K562 (cell line): ENCODE measurements around the gene MBOAT1. TPM values are rescaled to one million over a fixed set of nuclear protein-coding genes. Genes with fewer than 3 reads are reported as not detected.

ENCODE experiments used
- ATAC-seq: fragments of 200-7000 bp; cut with Tn5 transposase; 3 replicates; pipeline ENCODE4 v1.9.1; 2020; ENCODE audit warnings: moderate library complexity
- BruUV-seq: library from RNA; stranded (reverse); fragments of 400-500 nt; replicated peaks from 2 replicates; lab custom pipeline; 2021; lab: Mats Ljungman, UMichigan
- CTCF ChIA-PET: fragments of 300-600 bp; formaldehyde crosslinking; extraction: SDS; loops from one replicate; lab custom pipeline; 2021; ENCODE audit warnings: low intra/inter-chr PET ratio; lab: Yijun Ruan, JAX
- POLR2A ChIA-PET: fragments of 300-600, 350-650 bp; sonication (Branson Sonifier 250); formaldehyde crosslinking; extraction: SDS; loops from one replicate; lab custom pipeline; 2021; ENCODE audit warnings: antibody characterized with exemption, inconsistent platforms; lab: Yijun Ruan, JAX
- DNase-seq, 4 experiments: peaks; one replicate each; pipeline versions ENCODE4 v3.0.0 to v3.0.0-alpha.2; 2011 to 2018; ENCODE audit warnings: low spot score in 3 of 4, mixed read lengths in 3 of 4; ENCODE audit errors: extremely low read depth in 1 of 4
- FAIRE-seq: peaks from 2 replicates; lab custom pipeline; 2011; peaks lifted over from hg19 to GRCh38; lab: Jason Lieb, UNC
- H2AFZ ChIP-seq: 2 replicates; pipeline ENCODE4 v1.6.0; 2011; ENCODE audit warnings: low read depth, low read length, control low read depth, inconsistent platforms
- H3K27ac ChIP-seq: fragments of 200-600 bp; 3 replicates; pipeline ENCODE4 v1.8.0; 2011; ENCODE audit warnings: low read depth, mild to moderate bottlenecking, control low read depth, inconsistent platforms, low read length, moderate library complexity, mixed read lengths; ENCODE audit errors: extremely low read depth
- H3K27me3 ChIP-seq, 2 experiments: fragments of 300-600 bp in 1 of 2; 2 replicates in 1 of 2; 3 replicates in 1 of 2; pipeline versions ENCODE4 v1.6.0 to v1.8.0; 2011; ENCODE audit warnings: inconsistent platforms in 2 of 2, low read length in 2 of 2, mild to moderate bottlenecking in 1 of 2, mixed read lengths in 1 of 2, moderate library complexity in 1 of 2; ENCODE audit not compliant: control insufficient read depth in 2 of 2, insufficient read depth in 2 of 2
- H3K36me3 ChIP-seq: fragments of 300-600 bp; 3 replicates; pipeline ENCODE4 v1.8.0; 2011; ENCODE audit warnings: mild to moderate bottlenecking, low read length, inconsistent platforms; ENCODE audit not compliant: control insufficient read depth, insufficient read depth
- H3K4me1 ChIP-seq, 2 experiments: fragments of 200-600 bp in 1 of 2; replicated peaks in 1 of 2; 2 replicates in 1 of 2; 3 replicates in 1 of 2; pipeline versions ENCODE4 v1.5.1 to v1.8.0; 2011; ENCODE audit warnings: inconsistent platforms in 2 of 2, low read length in 2 of 2, mild to moderate bottlenecking in 1 of 2, mixed read lengths in 1 of 2, moderate library complexity in 1 of 2; ENCODE audit not compliant: control insufficient read depth in 2 of 2, insufficient read depth in 2 of 2
- H3K4me2 ChIP-seq: 2 replicates; pipeline ENCODE4 v1.6.1; 2011; ENCODE audit warnings: low read length, control low read depth, inconsistent platforms, mixed read lengths; ENCODE audit not compliant: insufficient read depth
- H3K4me3 ChIP-seq: fragments of 200-600 bp; sonication (generic), shearing (Covaris generic); 2 replicates; pipeline ENCODE4 v1.5.1; 2016; ENCODE audit warnings: control low read depth, inconsistent platforms
- H3K79me2 ChIP-seq: fragments of 200-600 bp; 3 replicates; pipeline ENCODE4 v1.8.0; 2011; ENCODE audit warnings: low read length, inconsistent platforms; ENCODE audit not compliant: control insufficient read depth, insufficient read depth
- H3K9ac ChIP-seq, 2 experiments: 2 replicates each; pipeline versions ENCODE4 v1.6.0 to v1.6.1; 2011; ENCODE audit warnings: low read depth in 2 of 2, low read length in 2 of 2, control low read depth in 1 of 2, inconsistent platforms in 1 of 2, mild to moderate bottlenecking in 1 of 2, mixed read lengths in 1 of 2; ENCODE audit not compliant: insufficient read depth in 1 of 2
- H3K9me1 ChIP-seq: one replicate; pipeline ENCODE4 v1.6.0; 2011; ENCODE audit warnings: inconsistent platforms, mild to moderate bottlenecking, low read length, moderate library complexity; ENCODE audit not compliant: control insufficient read depth, insufficient read depth
- H3K9me3 ChIP-seq: replicated peaks from 2 replicates; pipeline ENCODE4 v1.5.1; 2011; ENCODE audit warnings: low read depth, low read length, inconsistent platforms; ENCODE audit not compliant: control insufficient read depth, insufficient read depth
- H4K20me1 ChIP-seq: replicated peaks from 2 replicates; pipeline ENCODE4 v1.6.1; 2011; ENCODE audit warnings: low read length, inconsistent platforms, mixed read lengths; ENCODE audit not compliant: control insufficient read depth, insufficient read depth
- ASH1L ChIP-seq: fragments of 450-650 bp; IDR thresholded peaks from 2 replicates; pipeline ENCODE4 v1.6.1; 2018; ENCODE audit warnings: borderline replicate concordance, mild to moderate bottlenecking, low read depth; ENCODE audit not compliant: partially characterized antibody
- EP300 ChIP-seq: IDR thresholded peaks from 2 replicates; pipeline ENCODE4 v1.6.1; 2012; ENCODE audit warnings: low read length, improper control_type of control experiment
- ERF ChIP-seq: fragments of 450-650 bp; formaldehyde crosslinking; IDR thresholded peaks from 2 replicates; pipeline ENCODE4 v1.4.0; 2020; ENCODE audit warnings: mild to moderate bottlenecking, mixed read lengths
- FOSL1 ChIP-seq: fragments of 200-800 bp; sonication (Bioruptor generic); conservative IDR thresholded peaks from 2 replicates; pipeline ENCODE4 v1.6.1; 2016; ENCODE audit warnings: missing genetic modification characterization, missing compliant biosample characterization
- GATA2 ChIP-seq: sonication (generic); formaldehyde crosslinking; IDR thresholded peaks from 2 replicates; pipeline ENCODE4 v1.4.0; 2020; ENCODE audit warnings: mild to moderate bottlenecking, missing genetic modification reagents
- GTF2A2 ChIP-seq: IDR thresholded peaks from 2 replicates; pipeline ENCODE4 v1.6.1; 2016; ENCODE audit warnings: mild to moderate bottlenecking, missing genetic modification characterization, missing compliant biosample characterization
- HNRNPL ChIP-seq: fragments of 200-400 bp; formaldehyde crosslinking; IDR thresholded peaks from 2 replicates; pipeline ENCODE4 v1.6.1; 2017; ENCODE audit warnings: low read depth, mild to moderate bottlenecking, low read length
- MTA2 ChIP-seq: fragments of 450-650 bp; IDR thresholded peaks from 2 replicates; pipeline ENCODE4 v1.6.1; 2016; ENCODE audit warnings: low read depth
- NBN ChIP-seq: fragments of 450-650 bp; IDR thresholded peaks from 2 replicates; pipeline ENCODE4 v1.6.1; 2016; ENCODE audit warnings: low read depth, mild to moderate bottlenecking
- SMAD3 ChIP-seq: fragments of 450-650 bp; formaldehyde crosslinking; conservative IDR thresholded peaks from 2 replicates; pipeline ENCODE4 v1.4.0; 2020; ENCODE audit warnings: mild to moderate bottlenecking
- SMARCA4 ChIP-seq: fragments of 450-650 bp; IDR thresholded peaks from 2 replicates; pipeline ENCODE4 v1.6.1; 2016
- SMARCE1 ChIP-seq: fragments of 450-650 bp; IDR thresholded peaks from 2 replicates; pipeline ENCODE4 v1.7.1; 2016; ENCODE audit warnings: mild to moderate bottlenecking
- TCFL5 ChIP-seq: fragments of 250-450 bp; sonication (Bioruptor Pico); conservative IDR thresholded peaks from 2 replicates; pipeline ENCODE4 v1.6.1; 2021; ENCODE audit warnings: mild to moderate bottlenecking, moderate library complexity, matching md5 sums
- ZBTB8A ChIP-seq: fragments of 450-650 bp; IDR thresholded peaks from 2 replicates; pipeline ENCODE4 v1.6.1; 2018; ENCODE audit warnings: mild to moderate bottlenecking, moderate library complexity; ENCODE audit not compliant: partially characterized antibody
- ZNF384 ChIP-seq: IDR thresholded peaks from 2 replicates; pipeline ENCODE4 v1.6.1; 2012; ENCODE audit warnings: low read depth, low read length, improper control_type of control experiment
- whole genome bisulfite sequencing: fragments of 100-300 bp; shearing (Covaris generic); methylation state at CpG from one replicate; pipeline ENCODE4 v1.1.6; 2016; ENCODE audit warnings: low coverage, mixed read lengths; ENCODE audit not compliant: insufficient coverage; ENCODE audit errors: missing lambda C conversion rate; 5-methylcytosine and 5-hydroxymethylcytosine counted together
- in situ Hi-C: fragments of 300-500 bp; cut with MboI; formaldehyde crosslinking; loops from 4 replicates; pipeline ENCODE4 v1.15.0; 2018; ENCODE audit warnings: inconsistent platforms, mixed read lengths
- intact Hi-C: fragments of 100-400 bp; cut with micrococcal nuclease; formaldehyde crosslinking; loops from 2 replicates; pipeline ENCODE4 v1.14.2; 2022
- polyA plus RNA-seq, 8 experiments: library from polyadenylated mRNA; depleted of rRNA in 4 of 8; stranded (reverse) in 5 of 8; unstranded in 3 of 8; fragments of >200 nt; fragmentation: Nextera tagmentation in 2 of 8; fragmentation: Illumina TruSeq in 1 of 8; extraction: Ambion mirVana in 2 of 8; extraction: Trizol in 1 of 8; gene quantifications; 2 replicates each; pipeline versions ENCODE4 v1.2.1 to v1.2.3, GENCODE V29; 2011 to 2014; ENCODE audit warnings: inconsistent platforms in 1 of 8, missing spikeins in 1 of 8
- total RNA-seq, 7 experiments: library from RNA; depleted of rRNA in 6 of 7; stranded (reverse); fragments of >200 nt in 6 of 7; fragmentation: Illumina TruSeq in 2 of 7; extraction: Trizol in 2 of 7; gene quantifications; 2 replicates each; pipeline versions ENCODE4 v1.2.1 to v1.2.3, GENCODE V29; 2011 to 2021; ENCODE audit warnings: low replicate concordance in 1 of 7
- TF ChIP-seq, protein P1 (sequence below): IDR thresholded peaks from 2 replicates; pipeline ENCODE4 v1.6.1; 2014; ENCODE audit warnings: antibody characterized with exemption
- TF ChIP-seq, protein P2 (sequence below): fragments of 450-650 bp; formaldehyde crosslinking; IDR thresholded peaks from 2 replicates; pipeline ENCODE4 v1.4.0; 2020; ENCODE audit warnings: mild to moderate bottlenecking, moderate library complexity
- TF ChIP-seq, protein P3 (sequence below): fragments of 450-650 bp; formaldehyde crosslinking; IDR thresholded peaks from 2 replicates; pipeline ENCODE4 v1.4.0; 2022; ENCODE audit warnings: missing genetic modification characterization

MBOAT1 gene
- total and polyA plus RNA-seq, 9 of the 15 experiments (the other 6 are each of a cell fraction or from before 2014, with no cell fraction given) = 0.13 to 16.5 (median 10.3) TPM

DNA sequence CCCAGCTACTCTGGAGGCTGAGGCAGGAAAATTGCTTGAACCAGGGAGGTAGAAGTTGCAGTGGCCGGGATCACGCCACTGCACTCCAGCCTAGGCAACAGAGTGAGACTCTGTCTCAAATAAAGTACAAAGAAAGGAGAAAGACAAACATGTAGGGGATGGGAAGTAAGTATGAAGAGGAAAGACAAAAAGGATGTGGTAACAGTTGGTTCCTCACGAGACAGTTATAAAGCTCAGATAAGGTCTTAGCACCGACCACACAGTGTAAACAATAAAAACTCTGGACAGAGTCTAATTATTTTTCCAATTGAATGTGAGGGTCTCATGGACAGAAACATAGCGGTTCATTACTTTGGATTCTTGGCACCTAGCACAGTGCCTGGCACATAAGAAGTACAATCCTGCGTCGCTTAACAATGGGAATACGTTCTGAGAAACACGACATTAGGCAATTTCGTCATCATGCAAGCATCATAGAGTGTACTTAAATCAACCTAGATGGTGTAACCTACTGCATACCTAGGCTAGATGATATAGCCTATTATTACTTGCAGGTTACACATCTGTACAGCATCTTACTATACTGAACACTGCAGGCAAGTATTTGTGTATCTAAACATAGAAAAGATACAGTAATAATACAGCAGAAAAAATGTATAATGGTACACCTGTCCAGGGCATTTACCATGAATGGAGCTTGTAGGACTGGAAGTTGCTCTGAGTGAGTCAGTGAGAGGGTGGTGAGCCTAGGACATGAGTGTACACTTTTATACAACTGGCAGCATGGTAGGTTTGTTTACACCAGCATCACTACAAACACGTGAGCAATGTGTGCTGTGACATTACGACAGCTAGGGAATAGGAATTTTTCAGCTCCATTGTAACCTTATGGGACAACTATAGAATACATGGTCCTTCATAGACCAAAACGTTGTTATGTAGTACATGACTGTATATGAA, 38.2 kb downstream of the MBOAT1 start:
- BruUV-seq = no TSS peak
- WGBS = 44% methylated on average over 13 of the region's 13 CpGs
- FAIRE-seq (no peak), ATAC-seq (peak; percentile 51), DNase-seq (no peak)
- in situ Hi-C loops (no loop called here), intact Hi-C loops (no loop called here)
- POLR2A ChIA-PET = interaction anchor here (0.7 to 1.1 kb wide), 3 partner anchors 9 to 284 kb away, joined by 3 read pairs; no protein-coding TSS in a partner anchor
- no peak overlapping the region for H3K4me2 ChIP-seq
- H3K79me2 ChIP-seq = no peaks in the 10 kb centered on the region
- peaks cover 5% of the 10 kb centered on the region for H3K9me1 ChIP-seq
- no peaks in the 10 kb centered on the region for H3K27me3 ChIP-seq
- no peaks in the 10 kb centered on the region for H3K9me3 ChIP-seq
- no peak overlapping the region for H3K9ac ChIP-seq
- CTCF ChIA-PET = no interaction called here
- no peak overlapping the region for H2AFZ ChIP-seq
- no peaks in the 10 kb centered on the region for H4K20me1 ChIP-seq
- no peaks in the 10 kb centered on the region for H3K36me3 ChIP-seq
- H3K27ac ChIP-seq = no peak overlapping the region
- H3K4me1 ChIP-seq = peaks cover 0 to 16% of the 10 kb centered on the region in 2 experiments; a peak in 4 of 5 replicates
- H3K4me3 ChIP-seq = no peak overlapping the region
- TF ChIP-seq ZBTB8A = no peak
- TF ChIP-seq SMAD3 (CRISPR knock-in tag) = no peak
- TF ChIP-seq ASH1L = no peak
- TF ChIP-seq, protein P1, sequence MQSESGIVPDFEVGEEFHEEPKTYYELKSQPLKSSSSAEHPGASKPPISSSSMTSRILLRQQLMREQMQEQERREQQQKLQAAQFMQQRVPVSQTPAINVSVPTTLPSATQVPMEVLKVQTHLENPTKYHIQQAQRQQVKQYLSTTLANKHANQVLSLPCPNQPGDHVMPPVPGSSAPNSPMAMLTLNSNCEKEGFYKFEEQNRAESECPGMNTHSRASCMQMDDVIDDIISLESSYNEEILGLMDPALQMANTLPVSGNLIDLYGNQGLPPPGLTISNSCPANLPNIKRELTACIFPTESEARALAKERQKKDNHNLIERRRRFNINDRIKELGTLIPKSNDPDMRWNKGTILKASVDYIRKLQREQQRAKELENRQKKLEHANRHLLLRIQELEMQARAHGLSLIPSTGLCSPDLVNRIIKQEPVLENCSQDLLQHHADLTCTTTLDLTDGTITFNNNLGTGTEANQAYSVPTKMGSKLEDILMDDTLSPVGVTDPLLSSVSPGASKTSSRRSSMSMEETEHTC = peak; percentile 76; the same call in 1 of the 2 replicates
- TF ChIP-seq, protein P2, sequence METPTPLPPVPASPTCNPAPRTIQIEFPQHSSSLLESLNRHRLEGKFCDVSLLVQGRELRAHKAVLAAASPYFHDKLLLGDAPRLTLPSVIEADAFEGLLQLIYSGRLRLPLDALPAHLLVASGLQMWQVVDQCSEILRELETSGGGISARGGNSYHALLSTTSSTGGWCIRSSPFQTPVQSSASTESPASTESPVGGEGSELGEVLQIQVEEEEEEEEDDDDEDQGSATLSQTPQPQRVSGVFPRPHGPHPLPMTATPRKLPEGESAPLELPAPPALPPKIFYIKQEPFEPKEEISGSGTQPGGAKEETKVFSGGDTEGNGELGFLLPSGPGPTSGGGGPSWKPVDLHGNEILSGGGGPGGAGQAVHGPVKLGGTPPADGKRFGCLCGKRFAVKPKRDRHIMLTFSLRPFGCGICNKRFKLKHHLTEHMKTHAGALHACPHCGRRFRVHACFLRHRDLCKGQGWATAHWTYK (CRISPR knock-in tag) = 0 out of 2 replicates have a peak, but pooled peaks have one; percentile 19
- TF ChIP-seq FOSL1 (tag) = no peak
- no peak for TF ChIP-seq GATA2
- TF ChIP-seq NBN = no peak
- TF ChIP-seq HNRNPL = no peak
- TF ChIP-seq, protein P3, sequence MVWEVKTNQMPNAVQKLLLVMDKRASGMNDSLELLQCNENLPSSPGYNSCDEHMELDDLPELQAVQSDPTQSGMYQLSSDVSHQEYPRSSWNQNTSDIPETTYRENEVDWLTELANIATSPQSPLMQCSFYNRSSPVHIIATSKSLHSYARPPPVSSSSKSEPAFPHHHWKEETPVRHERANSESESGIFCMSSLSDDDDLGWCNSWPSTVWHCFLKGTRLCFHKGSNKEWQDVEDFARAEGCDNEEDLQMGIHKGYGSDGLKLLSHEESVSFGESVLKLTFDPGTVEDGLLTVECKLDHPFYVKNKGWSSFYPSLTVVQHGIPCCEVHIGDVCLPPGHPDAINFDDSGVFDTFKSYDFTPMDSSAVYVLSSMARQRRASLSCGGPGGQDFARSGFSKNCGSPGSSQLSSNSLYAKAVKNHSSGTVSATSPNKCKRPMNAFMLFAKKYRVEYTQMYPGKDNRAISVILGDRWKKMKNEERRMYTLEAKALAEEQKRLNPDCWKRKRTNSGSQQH = no peak
- TF ChIP-seq EP300 = peak; percentile 8; the same call in 1 of the 2 replicates
- no peak for TF ChIP-seq TCFL5 (CRISPR knock-in tag)
- no peak for TF ChIP-seq ZNF384
- no peak for TF ChIP-seq GTF2A2 (tag)
- no peak for TF ChIP-seq MTA2
- peak; percentile 64; the same call in 1 of the 2 replicates for TF ChIP-seq SMARCE1
- no peak for TF ChIP-seq SMARCA4
- TF ChIP-seq ERF (CRISPR knock-in tag) = no peak
